K562 (cell line): ENCODE data around the gene LAP3. TPM values are rescaled to one million over a fixed set of nuclear protein-coding genes. Genes with fewer than 3 reads are reported as not detected.

Source experiments
- ARID1B ChIP-seq: fragments of 450-650 bp; IDR thresholded peaks from 2 replicates; pipeline ENCODE4 v1.6.1; 2016; ENCODE audit warnings: antibody characterized with exemption, mild to moderate bottlenecking, inconsistent platforms
- ARID2 ChIP-seq: fragments of 450-650 bp; IDR thresholded peaks from 2 replicates; pipeline ENCODE4 v1.6.1; 2017; ENCODE audit warnings: antibody characterized with exemption, mild to moderate bottlenecking
- ASH1L ChIP-seq: fragments of 450-650 bp; IDR thresholded peaks from 2 replicates; pipeline ENCODE4 v1.6.1; 2018; ENCODE audit warnings: borderline replicate concordance, mild to moderate bottlenecking, low read depth; ENCODE audit not compliant: partially characterized antibody
- CBFA2T2 ChIP-seq: fragments of 450-650 bp; conservative IDR thresholded peaks from 2 replicates; pipeline ENCODE4 v1.6.1; 2017; ENCODE audit warnings: mild to moderate bottlenecking
- CCNT2 ChIP-seq: IDR thresholded peaks from 2 replicates; pipeline ENCODE4 v1.6.1; 2011; ENCODE audit warnings: borderline replicate concordance, low read depth, mild to moderate bottlenecking, moderate library complexity, mixed read lengths, low read length; ENCODE audit not compliant: insufficient read length; ENCODE audit errors: extremely low read depth
- CTBP1 ChIP-seq: fragments of 450-650 bp; IDR thresholded peaks from 2 replicates; pipeline ENCODE4 v1.6.1; 2016; ENCODE audit warnings: borderline replicate concordance
- DNMT1 ChIP-seq: fragments of 450-650 bp; IDR thresholded peaks from 2 replicates; pipeline ENCODE4 v1.6.1; 2016; ENCODE audit warnings: antibody characterized with exemption, mild to moderate bottlenecking
- FIP1L1 ChIP-seq: fragments of 200-400 bp; formaldehyde crosslinking; IDR thresholded peaks from 2 replicates; pipeline ENCODE4 v1.6.1; 2018; ENCODE audit warnings: mild to moderate bottlenecking, low read depth, low read length; ENCODE audit not compliant: poor library complexity, severe bottlenecking
- FUS ChIP-seq: fragments of 200-400 bp; formaldehyde crosslinking; optimal IDR thresholded peaks from 2 replicates; pipeline ENCODE3; 2017; ENCODE audit warnings: low read depth, low read length
- HDGF ChIP-seq: fragments of 450-650 bp; IDR thresholded peaks from 2 replicates; pipeline ENCODE4 v1.6.1; 2016
- KDM5B ChIP-seq: fragments of 200-600 bp; sonication (generic); IDR thresholded peaks from 2 replicates; pipeline ENCODE4 v1.6.1; 2012; ENCODE audit warnings: low read depth, mild to moderate bottlenecking, moderate library complexity, low read length, control low read depth, inconsistent platforms; ENCODE audit not compliant: insufficient replicate concordance
- MEIS2 ChIP-seq: fragments of 450-650 bp; IDR thresholded peaks from 2 replicates; pipeline ENCODE4 v1.6.1; 2014; ENCODE audit warnings: mild to moderate bottlenecking; ENCODE audit not compliant: partially characterized antibody
- NFXL1 ChIP-seq: fragments of 450-650 bp; formaldehyde crosslinking; IDR thresholded peaks from 2 replicates; pipeline ENCODE4 v1.4.0; 2021; ENCODE audit warnings: mild to moderate bottlenecking
- NR4A1 ChIP-seq, 2 experiments: fragments of 250-450 bp in 1 of 2; fragments of 450-650 bp in 1 of 2; sonication (Bioruptor Pico) in 1 of 2; IDR thresholded peaks; 2 replicates each; pipeline versions ENCODE4 v1.4.0 to v1.6.1; 2016 to 2020; ENCODE audit warnings: mild to moderate bottlenecking in 2 of 2, missing compliant biosample characterization in 1 of 2, missing genetic modification characterization in 1 of 2, moderate library complexity in 1 of 2
- NUFIP1 ChIP-seq: fragments of 450-650 bp; IDR thresholded peaks from 2 replicates; pipeline ENCODE4 v1.6.1; 2018; ENCODE audit not compliant: partially characterized antibody
- RBBP5 ChIP-seq: fragments of 200-600 bp; sonication (generic); IDR thresholded peaks from 2 replicates; pipeline ENCODE4 v1.6.1; 2012; ENCODE audit warnings: borderline replicate concordance, mild to moderate bottlenecking, low read length, control low read depth, inconsistent platforms; ENCODE audit not compliant: insufficient read depth, poor library complexity, severe bottlenecking
- SMC3 ChIP-seq: conservative IDR thresholded peaks from 2 replicates; pipeline ENCODE4 v1.6.1; 2011; ENCODE audit warnings: low read depth, low read length, improper control_type of control experiment; ENCODE audit not compliant: insufficient read depth
- SPI1 ChIP-seq: IDR thresholded peaks from 2 replicates; pipeline ENCODE4 v1.6.1; 2011; ENCODE audit warnings: low read depth, low read length, control low read depth, borderline replicate concordance
- ZBTB8A ChIP-seq: fragments of 450-650 bp; IDR thresholded peaks from 2 replicates; pipeline ENCODE4 v1.6.1; 2018; ENCODE audit warnings: mild to moderate bottlenecking, moderate library complexity; ENCODE audit not compliant: partially characterized antibody
- ZC3H11A ChIP-seq: IDR thresholded peaks from 2 replicates; pipeline ENCODE4 v1.6.1; 2012; ENCODE audit warnings: low read depth, low read length, improper control_type of control experiment
- ZNF197 ChIP-seq: fragments of 200-800 bp; sonication (Bioruptor generic); IDR thresholded peaks from 2 replicates; pipeline ENCODE4 v1.6.1; 2016; ENCODE audit warnings: low read depth, missing genetic modification characterization, missing compliant biosample characterization
- ZNF778 ChIP-seq: fragments of 450-650 bp; formaldehyde crosslinking; IDR thresholded peaks from 2 replicates; pipeline ENCODE4 v1.4.0; 2020; ENCODE audit warnings: mild to moderate bottlenecking, moderate library complexity
- polyA plus RNA-seq, 8 experiments: library from polyadenylated mRNA; depleted of rRNA in 4 of 8; stranded (reverse) in 5 of 8; unstranded in 3 of 8; fragments of >200 nt; fragmentation: Nextera tagmentation in 2 of 8; fragmentation: Illumina TruSeq in 1 of 8; extraction: Ambion mirVana in 2 of 8; extraction: Trizol in 1 of 8; gene quantifications; 2 replicates each; pipeline versions ENCODE4 v1.2.1 to v1.2.3, GENCODE V29; 2011 to 2014; ENCODE audit warnings: inconsistent platforms in 1 of 8, missing spikeins in 1 of 8
- total RNA-seq, 7 experiments: library from RNA; depleted of rRNA in 6 of 7; stranded (reverse); fragments of >200 nt in 6 of 7; fragmentation: Illumina TruSeq in 2 of 7; extraction: Trizol in 2 of 7; gene quantifications; 2 replicates each; pipeline versions ENCODE4 v1.2.1 to v1.2.3, GENCODE V29; 2011 to 2021; ENCODE audit warnings: low replicate concordance in 1 of 7
- TF ChIP-seq, protein P1 (sequence below): fragments of 250-450 bp; sonication (Bioruptor Pico); IDR thresholded peaks from 2 replicates; pipeline ENCODE4 v1.8.0; 2021; ENCODE audit warnings: moderate library complexity, mild to moderate bottlenecking, inconsistent platforms

Gene LAP3
- total and polyA plus RNA-seq, 9 of the 15 experiments (the other 6 are each of a cell fraction or from before 2014, with no cell fraction given), result 82.3 to 170 (median 107) TPM

DNA sequence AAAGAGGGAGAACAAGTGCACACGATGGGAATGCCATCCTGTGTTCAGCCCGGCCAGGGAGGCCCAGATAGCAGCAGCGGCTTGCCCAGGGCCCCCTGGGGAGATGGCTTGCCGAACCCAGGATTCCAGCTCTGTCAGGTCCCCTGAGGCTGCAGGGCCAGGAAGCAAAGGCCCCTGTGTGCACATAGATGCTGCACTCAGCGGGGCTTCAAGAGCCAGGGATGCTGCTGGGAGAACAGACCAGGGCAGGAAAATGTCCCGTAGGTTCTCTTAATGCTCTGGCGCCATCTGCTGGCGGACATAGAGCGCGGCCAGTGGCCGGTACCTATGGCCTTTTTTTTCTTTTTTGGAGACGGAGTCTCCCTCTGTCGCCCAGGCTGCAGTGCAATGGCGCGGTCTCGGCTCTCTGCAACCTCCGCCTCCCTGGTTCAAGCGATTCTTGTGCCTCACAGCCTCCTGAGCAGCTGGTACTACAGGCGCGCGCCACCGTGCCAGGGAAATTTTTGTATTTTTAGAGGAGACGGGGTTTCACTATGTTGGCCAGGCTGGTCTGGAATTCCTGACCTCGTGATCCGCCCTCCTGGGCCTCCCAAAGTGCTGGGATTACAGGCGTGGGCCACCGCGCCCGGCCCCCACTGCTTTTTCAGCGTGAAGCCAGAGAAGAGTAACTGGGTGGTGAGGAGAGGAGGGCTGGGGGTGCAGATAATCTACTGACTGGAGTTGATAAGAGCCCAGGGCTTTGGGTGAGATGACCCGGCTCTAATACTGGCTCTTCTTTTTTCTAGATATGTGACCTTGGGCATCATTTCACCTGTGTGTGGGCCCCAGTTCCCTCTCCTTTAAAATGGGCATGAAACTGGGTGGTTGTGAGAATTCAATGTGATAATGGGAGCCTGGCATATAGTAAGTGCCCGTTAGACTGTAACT lies 60.0 kb downstream of the LAP3 start (continued):
- no peak for TF ChIP-seq ZBTB8A
- peak; percentile 58 for TF ChIP-seq SMC3
- TF ChIP-seq RBBP5, result no peak
- TF ChIP-seq NR4A1 (CRISPR knock-in tag; IDR thresholded peaks at IDR 0.05), result no peak
- no peak for TF ChIP-seq NR4A1 (tag; IDR thresholded peaks at IDR 0.05)
- TF ChIP-seq HDGF, result no peak
- 0 out of 2 replicates have a peak, but pooled peaks have one; percentile 49 for TF ChIP-seq ARID2
- TF ChIP-seq ZC3H11A, result no peak
- TF ChIP-seq CCNT2, result peak; percentile 25
- peak; percentile 56; the same call in 1 of the 2 replicates for TF ChIP-seq CTBP1
- no peak for TF ChIP-seq MEIS2
- no peak for TF ChIP-seq NUFIP1
- no peak for TF ChIP-seq FUS
- TF ChIP-seq FIP1L1, result no peak
- no peak for TF ChIP-seq ZNF778 (CRISPR knock-in tag)
- TF ChIP-seq DNMT1, result no peak
- TF ChIP-seq ZNF197, result no peak
- TF ChIP-seq, protein P1, sequence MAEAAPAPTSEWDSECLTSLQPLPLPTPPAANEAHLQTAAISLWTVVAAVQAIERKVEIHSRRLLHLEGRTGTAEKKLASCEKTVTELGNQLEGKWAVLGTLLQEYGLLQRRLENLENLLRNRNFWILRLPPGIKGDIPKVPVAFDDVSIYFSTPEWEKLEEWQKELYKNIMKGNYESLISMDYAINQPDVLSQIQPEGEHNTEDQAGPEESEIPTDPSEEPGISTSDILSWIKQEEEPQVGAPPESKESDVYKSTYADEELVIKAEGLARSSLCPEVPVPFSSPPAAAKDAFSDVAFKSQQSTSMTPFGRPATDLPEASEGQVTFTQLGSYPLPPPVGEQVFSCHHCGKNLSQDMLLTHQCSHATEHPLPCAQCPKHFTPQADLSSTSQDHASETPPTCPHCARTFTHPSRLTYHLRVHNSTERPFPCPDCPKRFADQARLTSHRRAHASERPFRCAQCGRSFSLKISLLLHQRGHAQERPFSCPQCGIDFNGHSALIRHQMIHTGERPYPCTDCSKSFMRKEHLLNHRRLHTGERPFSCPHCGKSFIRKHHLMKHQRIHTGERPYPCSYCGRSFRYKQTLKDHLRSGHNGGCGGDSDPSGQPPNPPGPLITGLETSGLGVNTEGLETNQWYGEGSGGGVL, result no peak
- TF ChIP-seq NFXL1 (CRISPR knock-in tag), result no peak
- TF ChIP-seq SPI1, result no peak
- TF ChIP-seq KDM5B, result no peak
- TF ChIP-seq ASH1L, result no peak
- TF ChIP-seq CBFA2T2, result peak; percentile 30; the same call in 1 of the 2 replicates
- no peak for TF ChIP-seq ARID1B
